Activated CD4-positive, alpha-beta T cell treated with anti-CD3 and anti-CD28 coated beads, Interleukin-2, amount 10 ng/mL, durations not matched to agents 24 days and 14 days (primary cell): ENCODE data around the gene UNKL. TPM values are rescaled to one million over a fixed set of nuclear protein-coding genes. Genes with fewer than 3 reads are reported as not detected.

Experiments
- DNase-seq: peaks from one replicate; pipeline ENCODE4 v3.0.0; 2022
- H3K27ac Mint-ChIP-seq: one replicate; pipeline ENCODE4 v1.8.0; 2022; ENCODE audit warnings: mild to moderate bottlenecking, mixed read lengths
- H3K27me3 Mint-ChIP-seq: one replicate; pipeline ENCODE4 v1.8.0; 2022; ENCODE audit warnings: mixed read lengths
- H3K36me3 Mint-ChIP-seq: one replicate; pipeline ENCODE4 v1.8.0; 2022; ENCODE audit warnings: low read depth, mild to moderate bottlenecking, mixed read lengths
- H3K4me1 Mint-ChIP-seq: one replicate; pipeline ENCODE4 v1.8.0; 2021; ENCODE audit warnings: mixed read lengths
- H3K4me3 Mint-ChIP-seq: one replicate; pipeline ENCODE4 v1.8.0; 2022; ENCODE audit warnings: mild to moderate bottlenecking, moderate library complexity, mixed read lengths
- H3K9me3 Mint-ChIP-seq: one replicate; pipeline ENCODE4 v1.8.0; 2021; ENCODE audit warnings: mixed read lengths
- intact Hi-C: fragments of 100-400 bp; cut with micrococcal nuclease; formaldehyde crosslinking; loops from one replicate; pipeline ENCODE4 v1.15.1; 2023
- total RNA-seq: library from RNA; stranded (reverse); gene quantifications from 2 replicates; pipeline ENCODE4 v1.2.3, GENCODE V29; 2022

Gene UNKL
- total RNA-seq, 1 donor from 2014 or later = 43.9 TPM

DNA sequence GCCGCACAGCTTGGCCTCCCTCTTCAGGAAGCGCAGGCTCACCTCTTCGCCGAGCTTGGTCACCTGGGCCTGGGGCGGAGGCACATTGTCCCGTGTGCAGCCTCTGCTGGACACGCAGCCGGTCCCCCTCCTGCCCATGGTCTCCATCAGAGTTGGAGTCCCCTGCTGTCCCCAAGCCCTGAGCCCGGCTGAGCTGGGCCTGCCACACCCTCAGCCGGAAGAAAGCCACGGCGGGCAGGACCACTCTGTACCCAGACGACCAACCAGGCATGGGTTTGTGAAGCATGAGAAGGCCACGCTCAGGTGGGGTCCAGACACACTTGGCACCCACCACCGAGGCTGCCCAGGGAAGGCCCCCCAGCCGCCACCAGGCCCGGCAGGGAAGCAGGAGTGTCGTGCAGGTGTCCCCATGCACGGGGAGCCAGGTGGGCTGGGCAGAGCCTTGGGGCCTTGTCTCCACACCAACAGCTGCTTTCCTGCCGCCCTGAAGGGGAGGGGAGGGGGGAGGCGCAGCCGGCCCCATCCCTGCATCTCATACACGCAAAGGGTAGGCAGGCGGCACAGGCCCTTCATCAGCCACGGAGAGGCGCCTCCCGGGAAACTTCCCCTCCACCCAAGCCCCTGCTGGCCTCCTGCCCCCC is 24.7 kb upstream of the UNKL start:
- Mint-ChIP-seq H3K27ac (no peak overlapping the region), H3K36me3 (no peaks in the 10 kb centered on the region), H3K27me3 (no peaks in the 10 kb centered on the region), H3K4me1 (no peaks in the 10 kb centered on the region), H3K4me3 (no peak overlapping the region), H3K9me3 (no peaks in the 10 kb centered on the region)
- DNase-seq = no peak
- intact Hi-C loops = no loop called here

DNA sequence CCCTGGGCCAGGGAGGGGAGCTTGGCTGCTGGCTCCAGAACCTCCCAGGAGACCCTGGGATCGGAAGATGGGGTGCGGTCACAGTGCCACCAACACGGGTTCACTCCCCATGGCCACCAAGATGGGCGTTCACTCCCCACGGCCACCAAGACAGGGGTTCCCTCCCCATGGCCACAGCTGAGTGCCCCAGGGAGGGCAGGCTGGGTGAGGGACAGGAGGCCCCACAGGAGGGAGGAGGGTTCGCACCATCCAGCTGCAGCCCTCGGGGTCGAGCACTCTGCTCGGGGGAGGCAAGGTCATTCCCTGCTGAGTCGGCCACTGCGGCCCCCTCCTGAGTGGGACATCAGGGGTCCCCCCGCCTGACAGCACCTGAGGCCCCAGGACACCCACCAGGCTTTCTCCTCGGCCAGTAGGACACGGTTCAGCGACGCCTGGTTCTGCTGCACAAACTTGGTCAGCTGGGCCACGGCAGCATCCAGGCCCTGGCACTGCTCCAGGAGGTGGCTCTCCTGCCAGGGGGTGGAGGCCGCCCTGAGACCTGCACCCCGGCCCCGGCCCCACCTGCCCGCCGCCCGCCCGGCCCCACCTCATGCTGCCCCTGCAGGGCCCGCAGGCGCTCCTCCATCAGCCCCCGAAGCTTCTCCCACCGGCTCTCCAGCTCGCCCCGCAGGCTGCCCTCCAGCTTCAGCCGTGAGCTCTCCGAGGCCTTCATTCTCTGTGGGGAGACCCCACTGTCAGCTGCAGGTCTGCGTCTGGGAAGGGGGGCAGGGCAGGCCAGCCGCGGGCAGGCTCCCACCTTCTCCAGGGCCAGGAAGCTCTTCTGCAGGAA is 23.9 kb upstream of the UNKL start:
- Mint-ChIP-seq H3K27me3 (no peaks in the 10 kb centered on the region), H3K27ac (no peak overlapping the region), H3K4me1 (no peaks in the 10 kb centered on the region), H3K9me3 (no peaks in the 10 kb centered on the region), H3K36me3 (no peaks in the 10 kb centered on the region), H3K4me3 (no peak overlapping the region)
- intact Hi-C loops = no loop called here
- DNase-seq = no peak

DNA sequence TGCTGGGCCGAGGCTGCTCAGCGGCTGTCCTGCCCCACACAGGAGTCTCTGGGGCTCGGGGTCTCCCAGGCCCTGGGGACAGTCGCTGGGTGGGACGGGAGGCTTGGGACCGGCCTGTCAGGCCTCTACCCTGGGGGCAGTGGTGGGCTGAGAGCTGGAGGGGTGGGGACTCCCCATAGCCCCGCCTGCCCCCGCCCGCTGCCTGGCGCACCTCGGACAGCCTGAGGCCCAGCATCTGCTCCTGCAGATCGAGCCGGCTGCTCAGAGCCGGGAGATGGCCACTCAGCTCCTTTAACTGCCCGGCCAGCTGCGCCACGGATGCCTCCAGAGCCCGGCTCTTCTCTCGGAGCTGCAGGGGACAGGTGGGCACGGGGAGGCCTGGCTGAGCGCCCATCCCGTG is 23.1 kb upstream of the UNKL start:
- no peaks in the 10 kb centered on the region for H3K4me1 Mint-ChIP-seq
- H3K4me3 Mint-ChIP-seq = no peak overlapping the region
- no peaks in the 10 kb centered on the region for H3K9me3 Mint-ChIP-seq
- H3K27ac Mint-ChIP-seq = no peak overlapping the region
- H3K27me3 Mint-ChIP-seq = no peaks in the 10 kb centered on the region
- H3K36me3 Mint-ChIP-seq = no peaks in the 10 kb centered on the region
- intact Hi-C loops = no loop called here
- no peak for DNase-seq

DNA sequence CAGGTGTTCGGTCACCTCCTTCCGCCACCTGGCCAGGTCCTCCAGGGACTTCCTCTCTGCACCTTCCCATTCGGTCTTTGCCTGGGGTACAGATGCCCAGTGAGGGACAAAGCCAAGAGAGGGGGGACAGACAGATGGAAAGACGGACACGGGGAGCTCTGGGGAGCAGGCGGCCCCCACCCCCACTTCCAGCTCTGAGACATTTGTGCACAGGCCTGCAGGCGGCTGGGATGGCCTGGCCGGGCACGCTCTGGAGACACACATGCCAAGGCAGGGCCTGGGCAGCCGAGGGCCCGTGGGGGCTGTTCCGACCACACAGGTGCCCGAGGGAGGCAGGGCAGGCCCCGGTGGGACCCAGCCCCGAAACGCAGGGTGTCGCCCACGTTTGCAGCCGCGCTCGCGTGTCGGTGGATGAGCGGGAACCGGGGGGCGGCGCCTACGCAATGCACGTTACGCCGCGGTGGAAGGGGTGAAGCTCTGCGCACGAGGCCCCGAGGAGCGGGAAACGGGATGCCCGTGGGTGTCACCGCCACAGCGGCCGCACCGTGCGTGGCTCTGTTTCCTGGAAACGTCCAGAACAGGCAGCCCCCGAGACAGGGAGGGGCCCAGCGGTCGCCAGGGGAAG is 22.3 kb upstream of the UNKL start:
- intact Hi-C loops = no loop called here
- Mint-ChIP-seq H3K4me1 (no peaks in the 10 kb centered on the region), H3K9me3 (no peaks in the 10 kb centered on the region), H3K36me3 (no peaks in the 10 kb centered on the region), H3K27me3 (no peaks in the 10 kb centered on the region), H3K4me3 (no peak overlapping the region), H3K27ac (no peak overlapping the region)
- DNase-seq = no peak

DNA sequence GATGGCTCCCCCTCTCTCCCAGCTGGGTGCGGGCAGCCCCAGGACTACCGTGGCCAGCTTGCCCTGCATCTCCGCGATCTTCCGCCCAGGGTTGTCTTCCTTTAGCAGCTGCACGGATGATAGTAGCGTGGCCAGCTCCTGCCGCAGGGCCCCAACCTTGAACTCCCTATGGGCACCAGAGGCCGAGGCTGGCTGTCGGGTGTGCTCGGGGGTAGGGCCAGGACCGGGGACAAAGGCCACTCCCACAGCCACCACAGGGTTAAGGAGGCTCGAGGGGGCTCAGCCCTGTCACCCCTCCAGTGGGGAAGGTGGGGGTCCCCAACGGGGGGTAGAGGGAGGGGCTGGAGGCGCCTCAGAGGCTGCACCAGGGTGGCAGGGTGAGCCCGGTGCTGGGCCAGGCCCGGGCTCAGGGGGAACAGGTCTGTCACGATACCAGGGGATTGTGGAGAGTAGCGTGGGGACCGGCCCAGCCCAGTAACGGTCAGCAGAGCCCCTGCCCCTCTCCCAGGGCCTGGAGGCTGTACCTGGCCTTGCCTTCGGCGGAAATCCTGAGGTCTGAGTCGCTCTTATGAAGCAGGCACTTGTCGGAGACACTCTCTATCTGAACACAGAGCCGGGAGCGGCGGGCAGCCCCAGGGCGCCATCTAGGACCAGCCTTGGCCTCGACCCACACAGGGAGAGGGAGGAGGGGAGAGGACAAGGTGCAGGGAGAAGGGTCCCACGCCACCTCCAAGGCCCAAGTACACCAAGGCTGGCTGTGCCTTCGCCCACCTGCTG is 21.6 kb upstream of the UNKL start:
- H3K27me3 Mint-ChIP-seq = no peaks in the 10 kb centered on the region
- no peaks in the 10 kb centered on the region for H3K9me3 Mint-ChIP-seq
- no peaks in the 10 kb centered on the region for H3K36me3 Mint-ChIP-seq
- DNase-seq = no peak
- H3K4me3 Mint-ChIP-seq = no peak overlapping the region
- no peak overlapping the region for H3K27ac Mint-ChIP-seq
- no peaks in the 10 kb centered on the region for H3K4me1 Mint-ChIP-seq
- intact Hi-C loops = no loop called here

DNA sequence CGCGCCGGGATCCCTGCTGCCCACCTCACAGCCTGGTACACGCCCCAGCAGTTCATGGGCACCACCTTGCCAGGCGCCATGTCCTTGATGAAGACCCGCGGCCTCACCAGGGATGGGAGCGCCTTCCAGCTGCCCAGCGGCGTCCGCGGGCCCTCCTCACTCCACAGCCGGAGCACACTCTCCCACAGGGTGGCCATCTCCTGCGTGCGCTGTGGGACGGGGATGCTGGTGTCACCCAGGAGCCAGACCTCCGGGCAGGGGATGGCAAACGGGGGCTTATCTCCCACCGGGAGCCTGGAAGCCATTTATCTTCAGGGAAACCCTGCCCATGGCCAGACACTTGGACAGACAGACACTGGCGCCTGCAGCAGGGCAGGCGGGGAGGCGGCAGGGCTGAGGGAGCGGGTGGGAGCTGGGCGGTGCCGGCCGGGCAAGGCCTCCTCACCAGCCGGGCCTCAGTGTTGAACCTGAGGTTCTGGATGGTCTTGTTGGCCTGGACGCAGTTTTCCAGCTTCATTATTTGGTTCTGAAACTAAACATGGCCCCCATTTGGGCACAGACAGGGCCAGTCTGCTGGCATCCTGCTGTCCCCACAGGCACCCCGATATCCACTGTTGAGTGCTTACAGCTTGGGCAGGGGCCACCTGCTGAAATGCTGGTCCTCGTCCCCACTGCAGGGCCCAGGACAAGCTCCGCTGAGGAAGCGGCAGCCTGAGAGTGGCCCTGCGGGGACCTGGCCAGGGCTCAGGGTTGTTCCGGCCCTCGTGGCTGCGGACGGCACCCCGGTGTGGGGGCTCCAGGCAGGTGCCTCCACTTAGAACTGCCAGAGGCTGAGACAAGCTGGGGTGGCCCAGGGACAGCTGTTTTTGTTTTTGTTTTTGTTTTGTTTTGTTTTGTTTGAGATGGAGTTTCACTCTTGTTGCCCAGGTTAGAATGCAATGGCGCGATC is 20.4 kb upstream of the UNKL start:
- H3K27me3 Mint-ChIP-seq = no peaks in the 10 kb centered on the region
- H3K4me1 Mint-ChIP-seq = no peaks in the 10 kb centered on the region
- H3K4me3 Mint-ChIP-seq = no peak overlapping the region
- no peaks in the 10 kb centered on the region for H3K36me3 Mint-ChIP-seq
- DNase-seq = no peak
- intact Hi-C loops = no loop called here
- H3K9me3 Mint-ChIP-seq = no peaks in the 10 kb centered on the region
- no peak overlapping the region for H3K27ac Mint-ChIP-seq

DNA sequence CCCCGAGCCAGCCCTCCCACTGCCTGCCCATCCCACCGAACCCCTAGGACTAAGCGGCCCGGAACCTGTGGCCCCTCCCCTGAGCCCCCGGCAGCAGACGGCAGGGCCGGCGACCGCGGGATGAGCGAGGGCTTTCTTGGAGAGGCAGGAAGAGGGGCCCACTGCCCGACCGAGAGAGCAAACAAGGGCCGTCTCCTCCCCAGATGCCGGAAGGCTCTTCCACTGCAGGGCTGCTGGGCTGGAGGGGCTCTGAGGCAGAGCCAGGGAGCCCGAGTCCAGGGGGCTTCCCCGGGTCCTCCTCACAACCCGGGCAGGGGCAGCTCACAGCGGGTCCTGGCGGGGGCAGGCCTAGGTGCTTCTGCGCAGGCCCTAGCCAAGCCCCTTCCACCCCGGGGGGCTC is 19.3 kb upstream of the UNKL start:
- H3K4me1 Mint-ChIP-seq = no peaks in the 10 kb centered on the region
- no peak overlapping the region for H3K4me3 Mint-ChIP-seq
- intact Hi-C loops = no loop called here
- H3K27ac Mint-ChIP-seq = no peak overlapping the region
- no peaks in the 10 kb centered on the region for H3K9me3 Mint-ChIP-seq
- H3K27me3 Mint-ChIP-seq = no peaks in the 10 kb centered on the region
- H3K36me3 Mint-ChIP-seq = no peaks in the 10 kb centered on the region
- DNase-seq = no peak

DNA sequence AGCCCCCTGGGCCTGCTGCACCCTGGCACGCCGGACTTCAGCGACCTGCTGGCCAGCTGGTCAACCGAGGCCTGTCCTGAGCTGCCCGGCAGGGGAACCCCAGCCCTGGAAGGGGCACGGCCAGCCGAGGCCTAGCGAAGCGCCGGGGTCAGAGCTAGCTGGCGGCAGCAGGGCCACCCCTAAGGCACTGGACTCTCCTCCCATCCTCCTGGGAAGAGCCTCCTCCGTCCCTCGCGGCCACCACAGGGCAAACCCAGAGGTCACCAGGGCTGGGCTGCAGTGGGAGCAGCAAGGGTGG is 18.7 kb upstream of the UNKL start:
- Mint-ChIP-seq H3K27ac (no peak overlapping the region), H3K9me3 (no peaks in the 10 kb centered on the region), H3K4me1 (no peaks in the 10 kb centered on the region), H3K36me3 (no peaks in the 10 kb centered on the region), H3K4me3 (no peak overlapping the region), H3K27me3 (no peaks in the 10 kb centered on the region)
- intact Hi-C loops = no loop called here
- no peak for DNase-seq

DNA sequence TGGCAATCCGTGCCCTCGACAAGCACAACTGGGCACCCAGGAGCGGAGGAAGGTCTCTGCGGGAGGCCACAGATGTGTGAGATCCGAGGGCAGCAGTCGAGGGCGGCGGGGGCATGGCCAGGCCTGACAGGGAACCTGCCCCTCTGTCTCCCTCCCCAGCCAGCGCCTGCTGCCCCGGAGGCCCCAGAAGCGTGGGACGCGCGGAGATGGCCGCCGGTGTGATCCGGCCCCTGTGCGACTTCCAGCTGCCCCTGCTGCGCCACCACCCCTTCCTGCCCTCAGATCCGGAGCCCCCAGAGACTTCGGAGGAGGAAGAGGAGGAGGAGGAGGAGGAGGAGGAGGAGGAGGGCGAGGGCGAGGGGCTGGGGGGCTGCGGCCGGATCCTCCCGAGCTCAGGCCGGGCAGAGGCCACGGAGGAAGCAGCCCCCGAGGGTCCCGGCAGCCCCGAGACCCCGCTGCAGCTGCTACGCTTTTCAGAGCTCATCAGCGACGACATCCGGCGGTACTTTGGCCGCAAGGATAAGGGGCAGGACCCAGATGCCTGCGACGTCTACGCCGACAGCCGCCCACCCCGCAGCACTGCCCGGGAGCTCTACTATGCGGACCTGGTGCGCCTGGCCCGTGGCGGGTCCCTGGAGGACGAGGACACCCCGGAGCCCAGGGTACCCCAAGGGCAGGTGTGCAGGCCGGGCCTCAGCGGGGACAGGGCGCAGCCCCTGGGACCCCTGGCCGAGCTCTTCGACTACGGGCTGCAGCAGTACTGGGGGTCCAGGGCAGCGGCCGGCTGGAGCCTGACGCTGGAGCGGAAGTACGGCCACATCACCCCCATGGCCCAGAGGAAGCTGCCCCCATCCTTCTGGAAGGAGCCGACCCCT is 18.1 kb upstream of the UNKL start:
- no peaks in the 10 kb centered on the region for H3K27me3 Mint-ChIP-seq
- no peak for DNase-seq
- H3K36me3 Mint-ChIP-seq = no peaks in the 10 kb centered on the region
- H3K27ac Mint-ChIP-seq = no peak overlapping the region
- H3K4me1 Mint-ChIP-seq = no peaks in the 10 kb centered on the region
- no peak overlapping the region for H3K4me3 Mint-ChIP-seq
- intact Hi-C loops = no loop called here
- no peaks in the 10 kb centered on the region for H3K9me3 Mint-ChIP-seq

DNA sequence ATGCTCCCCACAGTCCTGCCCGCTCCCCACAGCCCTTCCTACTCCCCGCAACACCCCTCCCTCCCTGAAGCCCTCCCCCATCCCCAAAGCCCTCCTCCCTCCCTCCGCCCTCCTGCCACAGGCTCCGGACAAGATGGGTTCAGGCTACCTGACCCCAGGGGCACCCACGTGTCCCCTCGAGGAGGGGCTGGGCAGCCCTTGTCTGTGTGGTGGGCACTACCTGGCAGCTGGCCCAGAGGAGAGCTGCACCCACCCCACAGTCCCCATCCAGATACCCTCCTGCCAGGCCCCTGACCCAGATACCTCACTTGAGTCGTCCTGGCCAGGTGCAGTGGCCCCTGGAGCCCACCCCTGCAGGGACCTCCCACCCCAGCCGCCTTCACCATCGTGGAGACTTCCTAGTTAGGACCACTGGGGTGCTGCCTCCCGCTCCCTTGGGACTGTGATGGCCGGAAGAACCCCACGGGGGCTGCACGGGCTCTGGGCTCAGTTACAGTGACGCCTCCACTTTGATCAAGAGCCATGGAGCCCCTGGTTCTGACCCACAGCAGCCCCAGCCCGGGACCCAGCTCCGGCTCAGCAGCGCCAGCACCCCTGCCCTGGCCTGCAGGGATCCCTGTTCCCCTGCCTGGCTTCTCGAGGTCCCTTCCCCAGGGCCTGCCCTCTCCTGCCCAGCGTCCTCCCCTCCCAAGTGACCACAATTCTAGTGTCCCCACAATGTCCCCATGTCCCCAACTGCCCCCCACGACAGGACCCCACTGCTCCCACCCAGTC is 17.2 kb upstream of the UNKL start:
- no peaks in the 10 kb centered on the region for H3K4me1 Mint-ChIP-seq
- no peaks in the 10 kb centered on the region for H3K9me3 Mint-ChIP-seq
- intact Hi-C loops = no loop called here
- no peak overlapping the region for H3K4me3 Mint-ChIP-seq
- H3K27ac Mint-ChIP-seq = no peak overlapping the region
- DNase-seq = no peak
- no peaks in the 10 kb centered on the region for H3K36me3 Mint-ChIP-seq
- H3K27me3 Mint-ChIP-seq = no peaks in the 10 kb centered on the region

DNA sequence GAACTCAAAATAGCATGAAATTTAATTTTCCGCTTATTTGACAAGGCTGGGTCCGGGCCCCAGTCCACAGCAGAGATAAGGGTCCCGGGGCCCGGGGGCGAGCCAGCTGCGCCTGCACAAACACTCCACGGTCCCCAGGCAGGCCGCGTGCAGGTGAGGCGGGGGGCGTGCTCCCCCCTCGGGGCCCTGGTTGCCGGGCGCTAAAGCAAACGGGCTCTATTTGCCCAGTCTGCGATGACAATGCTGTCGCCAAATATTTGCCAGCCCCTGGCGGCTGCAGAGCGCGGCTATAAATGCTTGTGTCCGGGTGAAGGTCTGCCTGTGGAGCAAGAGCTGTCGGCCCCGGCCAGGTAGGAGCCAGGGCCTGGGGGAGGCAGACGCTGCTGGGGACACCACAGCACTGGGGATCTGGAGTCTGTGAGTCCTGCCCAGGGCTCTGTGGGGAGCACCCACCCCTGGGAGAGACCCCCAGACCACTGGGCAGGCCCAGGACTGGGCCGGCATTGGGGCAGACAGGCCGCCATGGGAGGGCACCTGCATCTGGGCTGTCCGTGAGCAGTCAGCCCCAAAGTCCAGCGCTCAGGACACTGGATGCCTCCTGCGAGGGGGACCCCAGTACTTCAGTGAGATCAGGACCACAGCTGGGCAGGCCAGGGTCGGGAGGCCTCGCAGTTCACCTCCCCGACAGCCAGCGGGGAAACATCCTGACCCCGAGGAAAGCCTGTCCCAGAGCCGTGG is 16.4 kb upstream of the UNKL start, which contains the start of gene PERCC1:
PERCC1 (plus strand) TSS at position 320 of the 738 bp plus-strand sequence. CDS start 1,516 bp downstream, outside the sequence.
- H3K27ac Mint-ChIP-seq = no peak within 1 kb of the TSS
- no peaks in the 10 kb centered on the region for H3K4me1 Mint-ChIP-seq
- H3K36me3 Mint-ChIP-seq = no peaks in the 10 kb centered on the region
- no peak for DNase-seq
- no peak within 1 kb of the TSS for H3K4me3 Mint-ChIP-seq
- H3K9me3 Mint-ChIP-seq = no peaks in the 10 kb centered on the region
- no peaks in the 10 kb centered on the region for H3K27me3 Mint-ChIP-seq
- intact Hi-C loops = no loop called here
